GM23338 (cell line): ENCODE data around the gene DHRS12. TPM values are rescaled to one million over a fixed set of nuclear protein-coding genes. Genes with fewer than 3 reads are reported as not detected.

Source experiments
- ATAC-seq: fragments of 200-7000 bp; cut with Tn5 transposase; 3 replicates; pipeline ENCODE4 v1.9.1; 2020
- DNase-seq: peaks from one replicate; pipeline ENCODE4 v3.0.0-alpha.2; 2015; ENCODE audit warnings: low spot score
- H2AFZ ChIP-seq: fragments of 200-600 bp; sonication (generic); 2 replicates; pipeline ENCODE4 v1.8.0; 2016; ENCODE audit warnings: antibody characterized with exemption, mild to moderate bottlenecking, moderate library complexity
- H3F3A ChIP-seq: fragments of 200-600 bp; sonication (generic); replicated peaks from 2 replicates; pipeline ENCODE4 v1.8.0; 2017; ENCODE audit warnings: antibody characterized with exemption, mixed run types, low read depth
- H3K27ac ChIP-seq: fragments of 200-600 bp; sonication (generic); 2 replicates; pipeline ENCODE4 v1.6.1; 2016; ENCODE audit warnings: low read depth
- H3K27me3 ChIP-seq: fragments of 200-600 bp; sonication (generic); 2 replicates; pipeline ENCODE4 v1.8.0; 2016; ENCODE audit warnings: mild to moderate bottlenecking, mixed run types, moderate library complexity; ENCODE audit not compliant: insufficient read depth
- H3K36me3 ChIP-seq: fragments of 200-600 bp; sonication (generic); 2 replicates; pipeline ENCODE4 v1.8.0; 2016; ENCODE audit warnings: mild to moderate bottlenecking; ENCODE audit not compliant: insufficient read depth
- H3K4me1 ChIP-seq: fragments of 200-600 bp; sonication (generic); 2 replicates; pipeline ENCODE4 v1.8.0; 2016; ENCODE audit warnings: mild to moderate bottlenecking, moderate library complexity; ENCODE audit not compliant: insufficient read depth
- H3K4me2 ChIP-seq: fragments of 200-600 bp; sonication (generic); 2 replicates; pipeline ENCODE4 v1.7.1; 2017; ENCODE audit warnings: mixed run types
- H3K4me3 ChIP-seq: fragments of 200-600 bp; sonication (generic); 2 replicates; pipeline ENCODE4 v1.6.1; 2016; ENCODE audit warnings: mixed run types
- H3K79me2 ChIP-seq: fragments of 200-600 bp; sonication (generic); replicated peaks from 2 replicates; pipeline ENCODE4 v1.8.0; 2017; ENCODE audit warnings: mild to moderate bottlenecking; ENCODE audit not compliant: insufficient read depth
- H3K9me2 ChIP-seq: fragments of 200-600 bp; sonication (generic); 2 replicates; pipeline ENCODE4 v1.8.0; 2017; ENCODE audit not compliant: insufficient read depth
- H4K20me1 ChIP-seq: fragments of 200-600 bp; sonication (generic); replicated peaks from 2 replicates; pipeline ENCODE4 v1.8.0; 2017; ENCODE audit warnings: mild to moderate bottlenecking; ENCODE audit not compliant: insufficient read depth
- H3K27ac Mint-ChIP-seq: 2 replicates; pipeline ENCODE4 v1.8.0; 2020; ENCODE audit warnings: inconsistent platforms, mild to moderate bottlenecking, moderate library complexity, mixed read lengths
- H3K27me3 Mint-ChIP-seq: 3 replicates; pipeline ENCODE4 v1.8.0; 2022; ENCODE audit warnings: low read depth, mild to moderate bottlenecking, moderate library complexity, mixed read lengths, inconsistent platforms; ENCODE audit not compliant: insufficient read depth, poor library complexity
- H3K36me3 Mint-ChIP-seq: 3 replicates; pipeline ENCODE4 v1.8.0; 2021; ENCODE audit warnings: low read depth, mild to moderate bottlenecking, inconsistent platforms, moderate library complexity, mixed read lengths
- H3K4me1 Mint-ChIP-seq: 3 replicates; pipeline ENCODE4 v1.8.0; 2020; ENCODE audit warnings: mild to moderate bottlenecking, inconsistent platforms, mixed read lengths
- H3K4me3 Mint-ChIP-seq: 3 replicates; pipeline ENCODE4 v1.8.0; 2021; ENCODE audit warnings: moderate library complexity, mild to moderate bottlenecking, inconsistent platforms, mixed read lengths
- H3K9me3 Mint-ChIP-seq: 3 replicates; pipeline ENCODE4 v1.8.0; 2020; ENCODE audit warnings: moderate library complexity, mild to moderate bottlenecking, inconsistent platforms, mixed read lengths
- CREB1 ChIP-seq: fragments of 250-450 bp; sonication (Bioruptor Pico); IDR thresholded peaks from 2 replicates; pipeline ENCODE4 v1.5.0; 2020; ENCODE audit warnings: low read depth, mild to moderate bottlenecking, moderate library complexity
- EZH2 ChIP-seq: fragments of 200-600 bp; sonication (generic); IDR thresholded peaks from one replicate; pipeline ENCODE4 v1.8.0; 2017; ENCODE audit warnings: antibody characterized with exemption, mild to moderate bottlenecking, low read depth; ENCODE audit not compliant: unreplicated experiment
- EZH2phosphoT487 ChIP-seq: fragments of 200-600 bp; sonication (generic); IDR thresholded peaks from one replicate; pipeline ENCODE4 v1.8.1; 2018; ENCODE audit warnings: antibody characterized with exemption; ENCODE audit not compliant: unreplicated experiment
- JUNB ChIP-seq: IDR thresholded peaks from one replicate; pipeline ENCODE4 v1.6.1; 2016; ENCODE audit warnings: antibody characterized with exemption; ENCODE audit not compliant: unreplicated experiment
- NANOG ChIP-seq: IDR thresholded peaks from 2 replicates; pipeline ENCODE4 v1.6.1; 2016; ENCODE audit warnings: antibody characterized with exemption, borderline replicate concordance
- POLR2AphosphoS5 ChIP-seq: IDR thresholded peaks from 2 replicates; pipeline ENCODE4 v1.6.1; 2016; ENCODE audit warnings: antibody characterized with exemption, low read depth
- STAT1 ChIP-seq: IDR thresholded peaks from one replicate; pipeline ENCODE4 v1.6.1; 2016; ENCODE audit warnings: antibody characterized with exemption; ENCODE audit not compliant: unreplicated experiment
- ZNF114 ChIP-seq: fragments of 250-450 bp; sonication (Bioruptor Pico); IDR thresholded peaks from 2 replicates; pipeline ENCODE4 v1.5.0; 2020; ENCODE audit warnings: mild to moderate bottlenecking, moderate library complexity
- ZNF331 ChIP-seq: fragments of 250-450 bp; sonication (Bioruptor Pico); IDR thresholded peaks from 2 replicates; pipeline ENCODE4 v1.5.0; 2020; ENCODE audit warnings: low read depth, mild to moderate bottlenecking, moderate library complexity
- polyA plus RNA-seq: library from polyadenylated mRNA; unstranded; fragments of >200 nt; fragmentation: Nextera tagmentation; extraction: Ambion mirVana; gene quantifications from 2 replicates; pipeline ENCODE4 v1.2.1, GENCODE V29; 2016
- total RNA-seq: library from RNA; depleted of rRNA; stranded (reverse); fragments of >200 nt; shearing (Covaris generic); gene quantifications from 2 replicates; pipeline ENCODE4 v1.2.3, GENCODE V29; 2014
- TF ChIP-seq, protein P1 (sequence below), 2 experiments: fragments of 200-600 bp in 1 of 2; sonication (generic) in 1 of 2; conservative IDR thresholded peaks; 2 replicates each; pipeline versions ENCODE4 v1.5.1 to v1.6.1; 2016 to 2017; ENCODE audit warnings: antibody characterized with exemption in 2 of 2, low read depth in 2 of 2, mild to moderate bottlenecking in 2 of 2, moderate library complexity in 1 of 2
- TF ChIP-seq, protein P2 (sequence below): fragments of 250-450 bp; sonication (Bioruptor Pico); IDR thresholded peaks from 2 replicates; pipeline ENCODE4 v1.5.0; 2020; ENCODE audit warnings: mild to moderate bottlenecking, moderate library complexity
- TF ChIP-seq, protein P3 (sequence below): IDR thresholded peaks from 2 replicates; pipeline ENCODE4 v1.6.1; 2016; ENCODE audit warnings: antibody characterized with exemption
- TF ChIP-seq, protein P4 (sequence below): IDR thresholded peaks from one replicate; pipeline ENCODE4 v1.6.1; 2018; ENCODE audit warnings: antibody characterized with exemption; ENCODE audit not compliant: unreplicated experiment

The DHRS12 gene
- total and polyA plus RNA-seq, 2 experiments from 2014 or later = 4.6 to 12.2 TPM

DNA sequence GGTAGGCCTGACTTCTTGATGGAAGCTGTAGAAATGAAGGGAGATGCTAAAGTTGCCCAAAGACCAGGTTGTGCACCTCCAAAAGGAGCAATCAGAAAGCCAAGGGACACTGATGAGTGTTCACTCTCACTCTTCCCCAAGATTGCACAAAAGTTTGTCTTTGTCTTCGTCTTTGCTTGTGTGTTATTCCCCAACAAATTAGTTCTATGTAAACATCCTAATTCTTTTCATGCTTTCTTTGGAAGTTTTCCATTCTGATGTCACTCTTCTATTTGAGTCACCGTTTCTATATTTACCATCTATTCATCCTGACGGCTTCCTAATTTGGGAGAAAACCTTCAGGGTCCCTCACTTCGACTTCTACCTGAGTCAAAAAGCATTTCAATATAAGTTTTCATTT, 44.7 kb upstream of the DHRS12 start:
- Histone ChIP-seq H3K27ac (no peak overlapping the region), H2AFZ (no peak overlapping the region), H3K9me2 (peaks cover 6% of the 10 kb centered on the region; the same call in 1 of the 2 replicates), H4K20me1 (no peaks in the 10 kb centered on the region), H3K27me3 (no peaks in the 10 kb centered on the region), H3K4me3 (no peak overlapping the region), H3K4me2 (no peak overlapping the region), H3K79me2 (no peaks in the 10 kb centered on the region), H3F3A (no peaks in the 10 kb centered on the region), H3K4me1 (no peaks in the 10 kb centered on the region), H3K36me3 (no peaks in the 10 kb centered on the region)
- H3K36me3 Mint-ChIP-seq = peaks cover 3% of the 10 kb centered on the region; the same call in 1 of the 3 replicates
- ATAC-seq = no peak
- no peak overlapping the region for H3K27ac Mint-ChIP-seq
- TF ChIP-seq EZH2 (no peak), NANOG (no peak), STAT1 (no peak), EZH2phosphoT487 (no peak), ZNF331 (CRISPR knock-in tag) (no peak), CREB1 (no peak), POLR2AphosphoS5 (no peak), ZNF114 (CRISPR knock-in tag) (no peak), JUNB (no peak)
- TF ChIP-seq, protein P1, sequence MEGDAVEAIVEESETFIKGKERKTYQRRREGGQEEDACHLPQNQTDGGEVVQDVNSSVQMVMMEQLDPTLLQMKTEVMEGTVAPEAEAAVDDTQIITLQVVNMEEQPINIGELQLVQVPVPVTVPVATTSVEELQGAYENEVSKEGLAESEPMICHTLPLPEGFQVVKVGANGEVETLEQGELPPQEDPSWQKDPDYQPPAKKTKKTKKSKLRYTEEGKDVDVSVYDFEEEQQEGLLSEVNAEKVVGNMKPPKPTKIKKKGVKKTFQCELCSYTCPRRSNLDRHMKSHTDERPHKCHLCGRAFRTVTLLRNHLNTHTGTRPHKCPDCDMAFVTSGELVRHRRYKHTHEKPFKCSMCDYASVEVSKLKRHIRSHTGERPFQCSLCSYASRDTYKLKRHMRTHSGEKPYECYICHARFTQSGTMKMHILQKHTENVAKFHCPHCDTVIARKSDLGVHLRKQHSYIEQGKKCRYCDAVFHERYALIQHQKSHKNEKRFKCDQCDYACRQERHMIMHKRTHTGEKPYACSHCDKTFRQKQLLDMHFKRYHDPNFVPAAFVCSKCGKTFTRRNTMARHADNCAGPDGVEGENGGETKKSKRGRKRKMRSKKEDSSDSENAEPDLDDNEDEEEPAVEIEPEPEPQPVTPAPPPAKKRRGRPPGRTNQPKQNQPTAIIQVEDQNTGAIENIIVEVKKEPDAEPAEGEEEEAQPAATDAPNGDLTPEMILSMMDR (conservative IDR thresholded peaks at IDR 0.05; ENCODE audit: low read depth in 2 of 2) = no peak
- TF ChIP-seq, protein P2, sequence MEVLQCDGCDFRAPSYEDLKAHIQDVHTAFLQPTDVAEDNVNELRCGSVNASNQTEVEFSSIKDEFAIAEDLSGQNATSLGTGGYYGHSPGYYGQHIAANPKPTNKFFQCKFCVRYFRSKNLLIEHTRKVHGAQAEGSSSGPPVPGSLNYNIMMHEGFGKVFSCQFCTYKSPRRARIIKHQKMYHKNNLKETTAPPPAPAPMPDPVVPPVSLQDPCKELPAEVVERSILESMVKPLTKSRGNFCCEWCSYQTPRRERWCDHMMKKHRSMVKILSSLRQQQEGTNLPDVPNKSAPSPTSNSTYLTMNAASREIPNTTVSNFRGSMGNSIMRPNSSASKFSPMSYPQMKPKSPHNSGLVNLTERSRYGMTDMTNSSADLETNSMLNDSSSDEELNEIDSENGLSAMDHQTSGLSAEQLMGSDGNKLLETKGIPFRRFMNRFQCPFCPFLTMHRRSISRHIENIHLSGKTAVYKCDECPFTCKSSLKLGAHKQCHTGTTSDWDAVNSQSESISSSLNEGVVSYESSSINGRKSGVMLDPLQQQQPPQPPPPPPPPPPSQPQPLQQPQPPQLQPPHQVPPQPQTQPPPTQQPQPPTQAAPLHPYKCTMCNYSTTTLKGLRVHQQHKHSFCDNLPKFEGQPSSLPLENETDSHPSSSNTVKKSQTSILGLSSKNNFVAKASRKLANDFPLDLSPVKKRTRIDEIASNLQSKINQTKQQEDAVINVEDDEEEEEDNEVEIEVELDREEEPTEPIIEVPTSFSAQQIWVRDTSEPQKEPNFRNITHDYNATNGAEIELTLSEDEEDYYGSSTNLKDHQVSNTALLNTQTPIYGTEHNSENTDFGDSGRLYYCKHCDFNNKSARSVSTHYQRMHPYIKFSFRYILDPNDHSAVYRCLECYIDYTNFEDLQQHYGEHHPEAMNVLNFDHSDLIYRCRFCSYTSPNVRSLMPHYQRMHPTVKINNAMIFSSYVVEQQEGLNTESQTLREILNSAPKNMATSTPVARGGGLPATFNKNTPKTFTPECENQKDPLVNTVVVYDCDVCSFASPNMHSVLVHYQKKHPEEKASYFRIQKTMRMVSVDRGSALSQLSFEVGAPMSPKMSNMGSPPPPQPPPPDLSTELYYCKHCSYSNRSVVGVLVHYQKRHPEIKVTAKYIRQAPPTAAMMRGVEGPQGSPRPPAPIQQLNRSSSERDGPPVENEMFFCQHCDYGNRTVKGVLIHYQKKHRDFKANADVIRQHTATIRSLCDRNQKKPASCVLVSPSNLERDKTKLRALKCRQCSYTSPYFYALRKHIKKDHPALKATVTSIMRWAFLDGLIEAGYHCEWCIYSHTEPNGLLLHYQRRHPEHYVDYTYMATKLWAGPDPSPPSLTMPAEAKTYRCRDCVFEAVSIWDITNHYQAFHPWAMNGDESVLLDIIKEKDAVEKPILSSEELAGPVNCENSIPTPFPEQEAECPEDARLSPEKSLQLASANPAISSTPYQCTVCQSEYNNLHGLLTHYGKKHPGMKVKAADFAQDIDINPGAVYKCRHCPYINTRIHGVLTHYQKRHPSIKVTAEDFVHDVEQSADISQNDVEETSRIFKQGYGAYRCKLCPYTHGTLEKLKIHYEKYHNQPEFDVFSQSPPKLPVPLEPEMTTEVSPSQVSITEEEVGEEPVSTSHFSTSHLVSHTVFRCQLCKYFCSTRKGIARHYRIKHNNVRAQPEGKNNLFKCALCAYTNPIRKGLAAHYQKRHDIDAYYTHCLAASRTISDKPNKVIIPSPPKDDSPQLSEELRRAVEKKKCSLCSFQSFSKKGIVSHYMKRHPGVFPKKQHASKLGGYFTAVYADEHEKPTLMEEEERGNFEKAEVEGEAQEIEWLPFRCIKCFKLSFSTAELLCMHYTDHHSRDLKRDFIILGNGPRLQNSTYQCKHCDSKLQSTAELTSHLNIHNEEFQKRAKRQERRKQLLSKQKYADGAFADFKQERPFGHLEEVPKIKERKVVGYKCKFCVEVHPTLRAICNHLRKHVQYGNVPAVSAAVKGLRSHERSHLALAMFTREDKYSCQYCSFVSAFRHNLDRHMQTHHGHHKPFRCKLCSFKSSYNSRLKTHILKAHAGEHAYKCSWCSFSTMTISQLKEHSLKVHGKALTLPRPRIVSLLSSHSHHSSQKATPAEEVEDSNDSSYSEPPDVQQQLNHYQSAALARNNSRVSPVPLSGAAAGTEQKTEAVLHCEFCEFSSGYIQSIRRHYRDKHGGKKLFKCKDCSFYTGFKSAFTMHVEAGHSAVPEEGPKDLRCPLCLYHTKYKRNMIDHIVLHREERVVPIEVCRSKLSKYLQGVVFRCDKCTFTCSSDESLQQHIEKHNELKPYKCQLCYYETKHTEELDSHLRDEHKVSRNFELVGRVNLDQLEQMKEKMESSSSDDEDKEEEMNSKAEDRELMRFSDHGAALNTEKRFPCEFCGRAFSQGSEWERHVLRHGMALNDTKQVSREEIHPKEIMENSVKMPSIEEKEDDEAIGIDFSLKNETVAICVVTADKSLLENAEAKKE (CRISPR knock-in tag) = no peak
- TF ChIP-seq, protein P3, sequence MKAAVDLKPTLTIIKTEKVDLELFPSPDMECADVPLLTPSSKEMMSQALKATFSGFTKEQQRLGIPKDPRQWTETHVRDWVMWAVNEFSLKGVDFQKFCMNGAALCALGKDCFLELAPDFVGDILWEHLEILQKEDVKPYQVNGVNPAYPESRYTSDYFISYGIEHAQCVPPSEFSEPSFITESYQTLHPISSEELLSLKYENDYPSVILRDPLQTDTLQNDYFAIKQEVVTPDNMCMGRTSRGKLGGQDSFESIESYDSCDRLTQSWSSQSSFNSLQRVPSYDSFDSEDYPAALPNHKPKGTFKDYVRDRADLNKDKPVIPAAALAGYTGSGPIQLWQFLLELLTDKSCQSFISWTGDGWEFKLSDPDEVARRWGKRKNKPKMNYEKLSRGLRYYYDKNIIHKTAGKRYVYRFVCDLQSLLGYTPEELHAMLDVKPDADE = no peak
- TF ChIP-seq, protein P4, sequence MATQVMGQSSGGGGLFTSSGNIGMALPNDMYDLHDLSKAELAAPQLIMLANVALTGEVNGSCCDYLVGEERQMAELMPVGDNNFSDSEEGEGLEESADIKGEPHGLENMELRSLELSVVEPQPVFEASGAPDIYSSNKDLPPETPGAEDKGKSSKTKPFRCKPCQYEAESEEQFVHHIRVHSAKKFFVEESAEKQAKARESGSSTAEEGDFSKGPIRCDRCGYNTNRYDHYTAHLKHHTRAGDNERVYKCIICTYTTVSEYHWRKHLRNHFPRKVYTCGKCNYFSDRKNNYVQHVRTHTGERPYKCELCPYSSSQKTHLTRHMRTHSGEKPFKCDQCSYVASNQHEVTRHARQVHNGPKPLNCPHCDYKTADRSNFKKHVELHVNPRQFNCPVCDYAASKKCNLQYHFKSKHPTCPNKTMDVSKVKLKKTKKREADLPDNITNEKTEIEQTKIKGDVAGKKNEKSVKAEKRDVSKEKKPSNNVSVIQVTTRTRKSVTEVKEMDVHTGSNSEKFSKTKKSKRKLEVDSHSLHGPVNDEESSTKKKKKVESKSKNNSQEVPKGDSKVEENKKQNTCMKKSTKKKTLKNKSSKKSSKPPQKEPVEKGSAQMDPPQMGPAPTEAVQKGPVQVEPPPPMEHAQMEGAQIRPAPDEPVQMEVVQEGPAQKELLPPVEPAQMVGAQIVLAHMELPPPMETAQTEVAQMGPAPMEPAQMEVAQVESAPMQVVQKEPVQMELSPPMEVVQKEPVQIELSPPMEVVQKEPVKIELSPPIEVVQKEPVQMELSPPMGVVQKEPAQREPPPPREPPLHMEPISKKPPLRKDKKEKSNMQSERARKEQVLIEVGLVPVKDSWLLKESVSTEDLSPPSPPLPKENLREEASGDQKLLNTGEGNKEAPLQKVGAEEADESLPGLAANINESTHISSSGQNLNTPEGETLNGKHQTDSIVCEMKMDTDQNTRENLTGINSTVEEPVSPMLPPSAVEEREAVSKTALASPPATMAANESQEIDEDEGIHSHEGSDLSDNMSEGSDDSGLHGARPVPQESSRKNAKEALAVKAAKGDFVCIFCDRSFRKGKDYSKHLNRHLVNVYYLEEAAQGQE = no peak
- no peak overlapping the region for H3K4me3 Mint-ChIP-seq
- peaks cover 11% of the 10 kb centered on the region; the same call in 2 of the 3 replicates for H3K4me1 Mint-ChIP-seq
- DNase-seq = no peak
- H3K27me3 Mint-ChIP-seq = peaks cover 14% of the 10 kb centered on the region
- H3K9me3 Mint-ChIP-seq = peaks cover 9% of the 10 kb centered on the region
